Measurements from ENCODE around the gene NTRK3. TPM values are rescaled to one million over a fixed set of nuclear protein-coding genes. Genes with fewer than 3 reads are reported as not detected.

Gene NTRK3
- total and polyA plus RNA-seq, 2 of the 8 experiments (the other 6 are each of a cell fraction or from before 2014, with no cell fraction given): 4.5 to 6.8 TPM

DNA sequence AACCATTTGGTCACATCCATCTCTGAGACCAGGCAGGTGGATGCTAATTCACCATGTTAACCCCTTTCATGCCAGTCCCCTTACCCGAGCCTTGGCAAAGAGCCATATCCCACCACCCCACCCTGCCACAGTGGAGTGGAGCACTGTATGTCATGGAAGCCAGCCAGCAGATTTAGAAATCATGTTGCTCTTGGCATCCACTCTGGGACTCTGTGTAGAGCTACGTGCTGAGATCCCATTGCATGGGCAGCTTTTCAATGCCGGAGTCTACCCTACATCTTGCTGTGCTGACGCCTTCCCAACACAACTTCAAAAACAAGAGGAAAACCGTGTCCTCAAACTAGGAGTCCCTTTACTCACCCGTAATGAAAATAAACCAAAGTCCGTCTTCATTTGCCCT is 131.0 kb downstream of the NTRK3 start (continued):
- TF ChIP-seq CHD7 (IDR thresholded peaks at IDR 0.05; ENCODE audit: insufficient replicate concordance, low read length) (no peak), KDM5A (IDR thresholded peaks at IDR 0.05; ENCODE audit: low read length) (no peak), SIN3A (conservative IDR thresholded peaks at IDR 0.05 in 1 of 2, IDR thresholded peaks at IDR 0.05 in 1 of 2; ENCODE audit: low read depth in 1 of 2, low read length in 2 of 2) (no peak), BRCA1 (IDR thresholded peaks at IDR 0.05; ENCODE audit: low read depth, low read length) (no peak)
